HG03039 (cell line): ENCODE results near the gene PAQR5.
"Not testable (repeated sequence)": the region's sequence is repeated elsewhere in the genome, so short reads cannot be mapped to it uniquely, and the experiment has no call there.

ENCODE experiments used
- ATAC-seq: cut with Tn5 transposase; IDR thresholded peaks from one replicate; pipeline ENCODE4 v1.9.1; 2021; ENCODE audit warnings: mild to moderate bottlenecking, moderate library complexity; ENCODE audit not compliant: unreplicated experiment

The PAQR5 gene

DNA sequence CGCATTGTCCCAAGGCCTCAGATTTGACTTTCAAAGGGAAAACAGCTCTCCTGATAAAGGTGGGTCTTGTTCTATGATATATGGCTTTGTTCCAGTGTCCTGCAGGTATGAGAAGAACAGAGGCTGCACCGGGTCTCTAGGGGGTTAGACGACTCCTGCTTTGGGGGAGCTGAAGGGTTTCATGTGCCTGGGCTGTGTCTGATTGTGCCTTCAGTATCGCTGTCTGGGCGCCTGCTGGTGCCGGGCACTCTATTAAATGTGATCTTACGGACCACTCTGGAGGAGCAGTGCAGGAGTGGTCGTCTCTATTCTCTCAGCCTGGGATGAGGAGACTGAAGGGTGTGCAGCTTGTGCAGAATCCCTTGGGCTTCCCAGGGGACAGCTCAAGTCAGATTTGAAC lies 16.0 kb downstream of the PAQR5 start:
- ATAC-seq = no peak

DNA sequence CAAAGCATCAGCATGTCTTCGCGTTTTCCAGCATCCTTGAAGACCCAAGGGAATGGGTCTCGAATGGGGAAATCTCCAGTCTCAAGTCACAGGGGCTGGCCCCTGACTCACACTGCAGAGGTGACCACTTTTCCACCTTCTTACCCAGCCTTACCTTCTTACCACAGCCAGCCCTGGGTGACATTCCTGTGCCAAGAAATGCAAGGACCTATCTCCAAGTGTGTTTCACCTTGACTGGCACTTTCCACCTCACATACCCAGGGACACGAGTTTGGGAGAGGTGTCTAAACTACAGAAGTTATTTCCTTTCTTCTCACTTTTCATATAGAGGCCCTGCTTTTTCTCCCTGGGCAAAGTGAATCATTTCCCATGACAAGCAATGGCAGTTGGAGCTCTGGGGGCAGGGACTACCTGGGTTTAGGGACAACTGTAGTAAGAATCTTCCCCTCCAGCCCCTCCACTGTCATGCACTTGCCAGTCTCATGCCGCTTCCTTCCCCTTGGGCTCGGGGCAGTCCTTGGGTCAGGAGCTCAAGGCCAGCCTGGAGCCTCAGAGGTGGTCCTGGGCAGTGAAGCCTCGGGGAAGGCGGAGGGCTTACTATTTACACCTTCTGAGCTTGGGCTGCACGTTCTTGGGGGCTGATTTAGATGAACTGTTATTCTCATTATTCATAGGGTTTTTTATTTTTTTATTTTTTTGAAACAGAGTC lies 16.8 kb downstream of the PAQR5 start:
- ATAC-seq = no peak

DNA sequence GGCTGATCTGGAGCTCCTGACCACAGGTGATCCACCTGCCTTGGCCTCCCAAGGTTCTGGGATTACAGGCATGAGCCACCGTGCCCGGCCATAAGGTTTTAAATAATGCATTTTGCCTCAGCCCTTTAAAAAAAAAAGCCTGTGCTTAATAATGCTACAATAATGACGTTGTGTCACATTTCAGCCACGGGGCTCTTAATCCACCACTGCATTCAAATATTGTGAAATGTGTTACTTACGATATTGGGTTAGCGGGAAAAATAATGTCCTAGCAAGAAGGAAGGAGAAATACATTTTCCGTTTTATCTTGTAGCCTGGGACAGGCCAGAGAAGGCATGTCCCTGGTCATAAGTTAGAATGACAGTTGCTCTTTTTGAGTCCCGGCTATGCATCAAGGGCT lies 17.6 kb downstream of the PAQR5 start:
- no peak for ATAC-seq

DNA sequence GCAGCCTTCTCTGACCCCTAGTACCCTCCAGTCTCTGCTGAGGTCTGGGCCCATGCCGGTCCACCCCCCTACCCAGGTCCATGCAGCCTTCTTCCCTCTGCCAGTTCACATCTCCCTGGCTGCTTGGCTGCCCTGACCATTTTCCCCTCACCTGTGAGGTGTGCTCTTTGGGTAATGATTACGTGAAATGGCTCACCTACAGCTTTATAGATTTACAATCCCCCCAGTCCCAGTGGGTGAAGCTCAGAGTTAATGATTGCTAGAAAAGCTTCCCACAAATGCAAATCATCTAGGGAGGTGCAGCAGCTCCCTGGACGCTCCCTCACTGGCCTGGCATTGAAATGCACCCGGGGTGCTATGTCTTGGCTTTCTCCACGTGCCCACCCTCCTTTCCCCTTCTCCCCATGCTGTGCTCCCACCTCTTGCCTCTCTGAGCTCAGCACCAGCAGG lies 18.7 kb downstream of the PAQR5 start:
- ATAC-seq = no peak

DNA sequence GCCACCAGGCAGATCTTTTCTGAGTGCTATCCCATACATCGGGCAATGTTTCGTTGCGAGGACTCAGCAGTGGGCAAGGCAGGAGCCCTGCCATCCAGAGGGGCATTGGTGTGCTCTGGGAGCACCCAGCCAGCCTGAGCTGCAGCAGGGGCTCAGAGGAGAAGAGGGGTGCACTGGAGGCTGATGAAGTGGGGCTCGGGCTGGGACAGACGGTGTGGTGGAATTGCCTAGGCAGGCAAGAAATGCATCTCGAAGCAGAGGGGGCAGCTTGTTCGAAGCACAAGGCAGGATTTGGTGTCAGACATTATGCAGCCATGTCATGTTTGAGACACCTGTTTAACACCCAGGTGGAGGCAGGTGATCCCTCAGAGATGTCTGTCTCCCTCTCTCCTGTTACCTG lies 19.3 kb downstream of the PAQR5 start:
- no peak for ATAC-seq

DNA sequence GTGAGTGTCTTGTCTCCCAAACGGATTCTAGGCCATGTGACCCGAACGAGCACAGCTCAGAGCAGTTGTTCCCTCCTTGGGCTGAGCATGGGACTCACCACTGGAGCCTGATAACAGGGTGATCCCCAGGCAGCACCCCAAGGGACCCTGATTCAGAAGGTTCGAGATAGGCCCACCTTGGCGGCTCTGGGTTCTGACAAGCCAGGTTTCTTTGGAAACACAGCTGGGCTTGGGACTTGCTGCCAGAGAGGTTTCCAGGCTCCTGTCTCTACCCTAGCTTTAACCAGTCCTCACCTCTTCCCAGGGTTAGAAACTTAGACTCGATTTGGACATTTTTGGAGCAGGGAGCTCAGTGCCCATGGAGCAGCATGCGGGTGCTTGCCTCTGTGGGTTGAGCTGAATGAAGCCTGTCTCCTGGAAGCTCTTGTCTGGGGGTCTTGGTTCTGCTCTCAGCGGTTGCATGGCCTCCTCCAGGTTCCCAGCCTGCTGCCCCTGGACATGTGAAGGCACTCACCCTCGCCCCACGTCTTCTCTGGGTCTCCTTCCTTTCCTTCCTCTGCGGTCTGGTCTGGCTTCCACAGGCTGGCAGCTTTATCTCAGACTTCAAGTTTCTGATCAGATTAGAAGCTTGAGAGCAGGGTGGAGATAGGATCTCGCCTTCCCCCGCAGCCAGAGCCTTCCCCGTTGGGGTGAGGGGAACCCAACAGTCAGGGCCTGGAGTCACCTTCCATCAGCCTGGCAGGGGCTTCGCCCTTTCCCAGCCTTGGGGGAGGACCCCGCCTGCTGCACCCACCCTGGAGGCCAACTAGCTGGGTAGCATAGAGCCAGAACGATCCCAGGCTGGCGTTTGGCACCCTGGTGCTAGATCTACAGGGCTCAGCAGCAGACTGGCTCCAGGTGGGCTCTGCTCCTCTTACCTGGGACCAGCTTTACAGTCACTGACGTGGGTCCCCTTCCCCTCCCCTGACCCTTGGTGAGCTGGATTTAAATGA lies 21.0 kb downstream of the PAQR5 start:
- ATAC-seq = no peak

DNA sequence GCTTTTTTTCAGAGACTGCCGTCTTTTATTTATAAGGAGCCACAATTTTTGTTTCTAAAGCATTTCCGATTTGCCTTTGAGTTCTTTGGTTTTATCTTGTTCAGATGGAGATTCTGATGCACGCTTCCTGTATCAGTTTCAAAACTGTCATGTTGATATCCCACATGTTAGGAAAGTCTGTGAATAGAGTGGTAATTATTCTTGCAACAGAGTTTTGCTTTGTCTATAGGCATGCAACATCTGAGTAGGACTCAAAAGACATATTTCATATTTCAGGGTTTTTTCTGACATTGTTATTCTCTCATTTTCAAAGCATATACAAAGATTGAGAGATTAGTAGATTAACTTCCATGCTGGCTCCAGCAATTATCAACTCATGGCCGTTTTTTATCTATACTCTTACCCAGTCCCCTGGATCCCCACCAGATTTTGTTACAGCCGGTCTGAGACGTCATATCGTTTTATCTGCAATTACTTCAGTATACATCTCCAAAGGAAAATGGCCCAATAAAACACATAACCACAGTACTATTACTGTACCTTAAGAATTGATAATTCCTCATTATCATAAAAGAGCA lies 22.4 kb downstream of the PAQR5 start:
- no peak for ATAC-seq

DNA sequence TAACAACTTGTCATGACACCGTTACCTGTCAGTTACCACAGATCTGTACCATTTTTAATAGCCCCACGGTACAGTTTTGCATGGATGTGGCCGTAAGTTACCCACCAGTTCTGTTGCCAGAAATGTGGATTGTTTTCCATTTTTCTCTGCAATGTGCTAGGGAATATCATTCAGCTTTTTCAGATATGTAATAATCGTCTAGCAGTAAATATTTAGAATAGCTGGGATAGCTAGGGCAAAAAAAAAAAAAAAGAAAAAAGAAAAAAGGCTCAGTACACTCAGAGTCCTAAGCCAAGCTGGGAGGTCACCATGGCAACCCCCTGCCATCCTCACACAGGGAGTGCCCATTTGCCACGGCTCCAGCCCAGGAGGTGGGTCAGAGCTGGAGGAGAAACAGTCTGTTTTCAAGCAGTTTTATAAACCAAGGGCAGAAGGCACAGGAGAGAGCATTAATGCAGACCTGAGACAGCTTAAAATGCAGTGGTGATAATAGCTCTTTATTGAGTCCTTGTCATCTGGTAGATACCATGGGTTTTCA lies 25.2 kb downstream of the PAQR5 start:
- no peak for ATAC-seq

DNA sequence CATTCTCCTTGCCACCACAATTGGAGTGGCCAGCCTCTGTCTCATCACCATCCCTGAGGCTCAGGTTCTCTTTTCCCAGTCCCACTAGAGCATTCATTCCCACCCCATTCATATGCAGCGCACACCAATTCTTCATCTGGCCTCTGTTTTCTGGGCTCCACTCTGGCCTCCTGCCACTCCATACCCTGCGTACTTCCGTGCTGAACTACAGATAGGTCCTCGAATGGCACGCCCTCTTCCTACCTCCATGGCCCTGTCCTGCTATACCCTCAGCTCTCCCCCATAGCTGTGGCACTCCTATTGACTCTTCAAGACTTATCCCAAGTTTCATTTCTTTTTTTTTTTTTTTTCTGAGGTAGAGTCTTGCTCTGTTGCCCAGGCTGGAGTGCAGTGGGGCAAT lies 25.9 kb downstream of the PAQR5 start:
- ATAC-seq = no peak

DNA sequence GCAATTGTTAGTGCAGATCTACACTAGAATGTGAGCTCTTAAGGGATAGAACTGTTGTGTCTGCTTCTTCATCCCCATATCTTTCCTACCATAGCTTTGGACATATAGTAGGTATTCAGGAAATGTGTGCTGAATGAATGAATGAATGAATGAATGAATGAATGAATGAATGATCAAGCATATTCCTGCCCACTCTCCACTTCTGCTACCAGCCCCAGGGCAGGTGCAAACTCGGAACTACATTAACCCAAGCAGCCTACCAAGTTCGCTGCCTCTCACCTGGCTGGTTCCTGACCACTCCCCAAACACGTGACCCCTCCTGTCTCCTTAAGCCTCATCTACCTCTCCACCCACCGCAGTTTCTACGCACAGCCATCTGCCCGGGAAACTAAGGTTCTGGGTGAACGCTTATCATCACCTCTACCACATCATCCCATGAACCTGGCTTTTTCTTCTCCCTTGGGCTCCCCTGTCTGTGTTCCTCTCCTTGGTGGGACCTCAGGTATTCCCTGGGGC lies 26.8 kb downstream of the PAQR5 start:
- ATAC-seq = no peak

DNA sequence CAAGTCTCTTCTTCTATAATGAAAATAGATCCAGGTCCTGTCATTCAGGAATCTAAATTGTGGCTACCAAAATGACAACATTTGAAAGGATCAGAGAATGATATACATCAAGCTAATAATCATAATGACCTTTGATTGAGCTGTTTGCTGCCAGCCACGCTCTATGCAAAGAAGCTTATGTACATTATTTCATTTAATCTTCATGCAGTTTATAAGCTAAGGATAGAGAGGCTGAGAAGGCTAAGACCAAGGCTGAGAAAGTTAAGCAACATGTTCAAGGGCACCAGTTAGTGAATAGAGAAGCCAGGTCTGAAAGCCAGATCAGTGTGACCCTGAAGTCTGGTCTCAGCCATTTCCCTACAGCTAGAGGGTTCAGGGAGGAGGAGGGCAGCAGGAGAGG lies 29.4 kb downstream of the PAQR5 start:
- ATAC-seq = no peak

DNA sequence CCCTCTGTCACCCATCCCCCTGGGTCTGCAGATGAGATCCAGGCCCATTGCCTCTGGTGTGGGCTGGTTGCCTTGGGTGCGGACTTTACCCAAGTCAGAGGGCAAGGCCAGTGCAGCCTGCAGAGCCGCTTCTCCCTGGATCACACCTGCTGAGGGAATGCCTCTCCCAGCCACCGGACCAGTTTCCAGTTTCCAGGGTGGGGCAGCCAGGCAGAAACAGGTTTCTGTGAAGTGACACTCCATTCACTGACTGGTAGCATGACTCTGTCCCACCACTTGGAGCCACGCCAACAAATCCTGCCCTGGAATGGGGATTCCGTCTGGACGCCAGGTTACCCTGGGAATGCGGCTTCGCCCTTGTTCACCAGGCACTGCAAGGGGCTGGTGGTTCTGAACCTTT lies 30.0 kb downstream of the PAQR5 start:
- no peak for ATAC-seq

DNA sequence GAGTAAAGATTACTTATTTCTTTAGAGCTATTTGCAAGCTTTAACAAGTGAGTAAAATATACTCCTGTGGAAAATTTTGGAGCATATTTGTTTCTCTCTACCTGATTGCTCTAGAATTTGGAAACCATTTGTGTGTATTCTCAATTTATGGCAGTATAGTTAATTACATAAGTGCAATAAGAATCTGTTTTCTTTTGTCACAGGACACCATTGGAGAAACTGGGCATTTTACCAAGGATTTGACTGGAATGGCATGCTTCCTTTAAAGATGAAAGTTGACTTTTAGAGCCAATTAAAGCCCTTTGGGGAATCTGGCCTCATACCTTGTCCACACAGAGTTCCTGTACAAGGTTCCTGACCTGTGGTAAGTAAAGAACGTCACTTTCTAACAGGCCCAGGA lies 38.4 kb downstream of the PAQR5 start:
- ATAC-seq = no peak

DNA sequence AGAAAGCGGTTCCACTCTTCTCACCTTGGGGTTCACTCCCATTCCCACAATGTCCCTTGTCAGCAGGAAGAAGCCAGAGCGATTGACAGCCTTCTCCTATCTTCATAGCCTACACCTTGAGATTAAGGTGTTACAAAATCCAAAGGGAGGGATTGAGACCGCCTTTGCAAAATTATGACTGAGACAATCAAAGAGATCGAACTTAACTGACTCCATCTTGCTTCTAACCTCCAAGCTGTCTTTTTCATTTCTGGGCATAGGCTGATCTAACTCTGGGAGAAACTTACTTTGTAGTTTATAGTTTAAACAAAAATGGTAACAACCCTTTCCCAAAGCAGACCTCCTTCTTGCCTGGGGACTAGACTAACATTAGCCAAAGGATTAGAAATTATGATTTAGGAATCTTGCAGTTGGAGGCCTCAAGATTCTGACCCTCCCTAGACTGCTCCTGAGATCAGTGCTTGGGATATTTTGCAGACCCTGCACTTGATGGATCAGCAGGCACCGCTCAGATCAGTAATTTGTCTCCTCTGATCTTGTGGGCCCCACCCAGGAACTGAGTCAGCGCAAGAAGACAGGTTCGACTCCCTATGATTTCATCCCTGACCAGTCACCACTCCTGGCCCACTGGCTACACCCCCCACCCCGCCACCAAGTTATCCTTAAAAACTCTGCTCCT lies 40.0 kb downstream of the PAQR5 start:
- ATAC-seq = no peak

DNA sequence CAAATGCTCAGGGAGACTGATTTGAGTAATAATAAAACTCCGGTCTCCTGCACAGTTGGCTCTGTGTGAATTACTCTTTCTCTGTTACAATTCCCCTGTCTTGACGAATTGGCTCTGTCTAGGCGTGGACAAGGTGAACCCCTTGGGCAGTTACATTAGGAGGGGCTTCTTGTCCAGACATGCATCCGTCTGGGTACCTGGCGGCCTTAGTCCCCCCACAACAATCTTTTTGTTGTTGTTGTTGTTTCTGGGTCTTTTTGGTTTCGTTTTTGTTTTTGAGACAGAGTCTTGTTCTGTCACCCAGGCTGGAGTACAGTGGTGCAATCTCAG lies 40.5 kb downstream of the PAQR5 start:
- ATAC-seq = not testable (repeated sequence)

DNA sequence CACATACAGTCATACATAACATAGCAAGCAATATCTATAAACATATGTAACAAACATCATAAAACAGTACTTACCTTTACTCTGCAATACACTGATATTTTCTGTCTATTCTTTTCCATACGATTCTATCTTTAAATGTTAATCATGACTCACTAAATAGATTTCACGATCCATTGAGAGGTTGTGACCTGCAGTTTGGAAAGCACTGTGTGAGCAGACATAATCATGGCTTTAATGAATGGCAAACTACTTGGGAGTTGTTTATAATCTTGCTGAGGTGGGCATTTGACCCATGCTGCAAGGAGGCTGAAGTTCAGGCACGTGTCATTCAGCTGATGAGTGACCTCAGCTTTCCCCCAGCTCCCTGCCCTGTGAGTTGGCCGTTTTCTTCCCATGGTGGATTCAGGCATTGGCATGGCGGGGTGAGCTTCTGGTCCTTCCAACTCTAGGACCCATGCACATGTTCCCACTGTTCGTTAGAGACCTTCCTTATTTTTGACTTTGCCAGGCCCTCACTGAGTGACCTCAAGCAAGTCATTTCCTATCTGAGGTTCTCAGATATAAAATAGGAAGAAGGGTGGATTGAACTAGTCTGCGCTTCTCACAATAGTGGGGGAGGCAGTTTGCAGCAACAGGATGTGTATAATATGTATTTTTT lies 41.7 kb downstream of the PAQR5 start:
- ATAC-seq = no peak

DNA sequence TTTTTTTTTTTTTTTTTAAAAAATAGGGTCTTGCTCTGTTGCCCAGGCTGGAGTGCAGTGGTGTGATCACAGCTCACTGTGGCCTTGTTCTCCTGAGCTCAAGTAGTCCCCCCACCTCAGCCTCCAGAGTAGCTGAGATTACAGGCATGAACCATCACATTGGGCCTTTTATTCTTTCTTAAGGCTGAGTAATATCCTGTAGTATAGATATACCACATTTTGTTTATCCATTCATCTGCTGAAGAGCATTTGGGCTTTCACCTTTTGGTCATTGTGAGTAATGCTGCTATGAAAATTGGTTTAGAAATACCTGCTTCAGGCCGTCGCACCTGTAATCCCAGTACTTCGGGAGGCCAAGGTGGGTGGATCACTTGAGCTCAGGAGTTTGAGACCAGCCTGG lies 42.6 kb downstream of the PAQR5 start:
- ATAC-seq = no peak

DNA sequence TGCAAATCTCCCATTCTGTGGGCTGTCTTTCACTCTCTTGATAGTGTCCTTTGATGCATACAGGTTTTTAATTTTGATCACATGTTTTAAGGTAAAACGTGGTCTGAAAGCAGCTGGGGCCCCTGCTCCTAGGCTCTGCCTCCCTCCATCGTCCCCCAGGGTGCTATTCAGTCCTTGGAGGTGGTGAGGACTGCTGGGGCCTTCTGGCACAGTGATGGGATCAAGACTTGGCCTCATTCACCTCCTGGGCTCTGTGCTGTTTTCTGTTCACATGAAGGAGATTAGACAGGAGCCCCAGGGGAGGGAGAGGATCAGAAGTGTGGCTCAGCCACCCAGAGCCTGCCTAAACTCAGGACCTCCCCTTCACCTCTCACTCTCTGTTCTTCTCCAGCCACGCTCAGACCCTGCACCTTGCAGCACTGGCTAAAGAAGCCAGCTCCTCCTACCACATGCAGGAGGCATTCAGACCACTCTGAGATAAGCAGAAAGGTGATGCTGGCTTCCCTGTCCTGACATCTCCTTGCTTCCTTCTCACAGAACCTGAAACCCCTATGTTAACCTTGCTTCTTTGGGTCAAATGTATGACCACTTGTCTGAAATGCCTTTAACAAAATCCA lies 43.9 kb downstream of the PAQR5 start:
- ATAC-seq = no peak

DNA sequence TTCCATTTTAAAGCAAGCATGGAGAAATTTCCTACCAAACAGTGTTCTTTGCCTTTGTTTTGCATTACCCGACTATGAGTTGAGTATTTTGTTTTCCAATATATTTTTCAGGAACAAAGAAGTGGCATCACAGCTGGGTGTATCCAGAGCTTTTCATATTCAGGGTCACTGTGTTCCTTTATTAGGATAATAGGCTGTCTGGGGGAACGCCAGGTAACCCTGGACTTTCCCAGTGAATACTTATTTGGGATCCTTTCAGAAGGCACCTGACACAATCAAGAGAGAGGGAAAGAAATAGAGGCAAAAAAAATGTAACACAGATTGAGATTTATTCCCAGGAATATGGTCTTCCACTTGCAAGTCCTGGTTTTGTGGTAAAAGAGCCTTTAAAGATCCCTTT lies 44.4 kb downstream of the PAQR5 start:
- ATAC-seq = no peak

DNA sequence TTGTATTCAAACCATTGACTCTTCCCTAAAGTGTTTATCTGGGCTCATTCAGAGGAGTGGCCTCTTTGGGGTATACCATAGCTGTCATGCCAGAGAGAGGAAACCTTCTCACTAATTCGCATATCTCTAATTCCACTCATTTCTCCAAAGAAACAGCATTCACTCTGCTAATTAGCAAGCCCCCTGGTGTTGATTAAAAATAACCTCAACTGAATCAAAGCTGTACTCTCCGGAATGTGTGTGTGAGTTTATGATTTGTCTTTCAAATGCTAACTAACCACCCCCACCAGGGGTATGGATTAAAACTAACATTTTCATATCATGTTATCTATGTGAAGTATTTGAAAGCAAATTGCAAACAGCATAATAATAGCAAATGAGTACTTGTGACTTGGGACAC lies 45.5 kb downstream of the PAQR5 start:
- ATAC-seq = no peak
